Measurements from ENCODE around the gene PTK7.

- TF ChIP-seq EZH2 (IDR thresholded peaks at IDR 0.05; ENCODE audit: low read depth, low read length, severe bottlenecking) (no peak), MAX (IDR thresholded peaks at IDR 0.05) (no peak), FOSL1 (IDR thresholded peaks at IDR 0.05; ENCODE audit: insufficient read depth, low read depth, low read length) (no peak), TAF1 (IDR thresholded peaks at IDR 0.05; ENCODE audit: low read depth, low read length) (no peak), POLR2AphosphoS5 (IDR thresholded peaks at IDR 0.05; ENCODE audit: low read depth, low read length) (no peak), CTCF (IDR thresholded peaks at IDR 0.05; ENCODE audit: control extremely low read depth in 1 of 3, insufficient read depth in 1 of 3, low read depth in 1 of 3, low read length in 3 of 3) (no peak), POLR2A (IDR thresholded peaks at IDR 0.05; ENCODE audit: control extremely low read depth in 1 of 2, low read depth in 2 of 2, low read length in 2 of 2) (no peak), SRF (IDR thresholded peaks at IDR 0.05; ENCODE audit: low read depth, low read length) (no peak), EP300 (IDR thresholded peaks at IDR 0.05; ENCODE audit: borderline replicate concordance in 1 of 2, low read depth in 2 of 2, low read length in 2 of 2) (no peak), SUZ12 (IDR thresholded peaks at IDR 0.05; ENCODE audit: low read length) (no peak), BCL11A (IDR thresholded peaks at IDR 0.05; ENCODE audit: low read depth in 2 of 2, low read length in 2 of 2) (no peak), ZNF274 (IDR thresholded peaks at IDR 0.05; ENCODE audit: borderline replicate concordance, extremely low read depth, low read length) (no peak)
Observed at GRCh38 chr6:43146709-43147688, 70.9 kb downstream of the PTK7 start.
